ENCODE results near the gene EXOC1.

DNA sequence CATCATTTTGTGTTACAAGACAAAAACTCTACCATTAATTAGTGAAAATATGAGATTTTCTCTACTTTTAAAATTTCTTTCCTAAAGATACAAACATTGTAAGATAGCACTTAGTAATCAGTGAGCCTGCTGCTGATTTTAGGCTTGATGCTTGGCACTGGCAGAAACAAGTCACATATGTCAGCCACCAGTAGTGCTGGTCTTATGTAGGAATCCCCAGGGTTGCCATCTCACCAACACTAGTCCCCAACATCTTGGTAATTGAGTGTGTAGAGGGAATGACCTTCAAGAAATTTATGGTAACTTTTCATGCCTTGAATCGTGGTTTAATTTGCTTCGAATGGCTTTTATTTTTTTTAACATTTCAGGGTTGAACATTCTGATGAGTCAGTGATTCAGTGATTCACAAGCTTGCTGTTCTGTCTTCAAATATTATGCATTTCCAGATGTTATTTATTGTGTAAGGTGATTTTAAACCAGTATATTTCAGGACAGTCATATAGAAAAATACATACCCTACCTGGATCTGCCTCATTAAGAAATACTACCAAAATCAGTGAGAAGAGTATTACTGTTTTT, 11.9 kb downstream of the EXOC1 start:
- TF ChIP-seq, protein P1, sequence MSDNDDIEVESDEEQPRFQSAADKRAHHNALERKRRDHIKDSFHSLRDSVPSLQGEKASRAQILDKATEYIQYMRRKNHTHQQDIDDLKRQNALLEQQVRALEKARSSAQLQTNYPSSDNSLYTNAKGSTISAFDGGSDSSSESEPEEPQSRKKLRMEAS (IDR thresholded peaks at IDR 0.05): no peak
- TF ChIP-seq EP300 (IDR thresholded peaks at IDR 0.05; ENCODE audit: borderline replicate concordance) (no peak), FOXM1 (IDR thresholded peaks at IDR 0.05; ENCODE audit: borderline replicate concordance, low read depth) (no peak), EGR1 (IDR thresholded peaks at IDR 0.05) (no peak), YY1 (IDR thresholded peaks at IDR 0.05; ENCODE audit: low read depth) (no peak), RAD21 (IDR thresholded peaks at IDR 0.05; ENCODE audit: low read depth) (no peak), TAF1 (IDR thresholded peaks at IDR 0.05; ENCODE audit: low read depth) (no peak)
- TF ChIP-seq, protein P2, sequence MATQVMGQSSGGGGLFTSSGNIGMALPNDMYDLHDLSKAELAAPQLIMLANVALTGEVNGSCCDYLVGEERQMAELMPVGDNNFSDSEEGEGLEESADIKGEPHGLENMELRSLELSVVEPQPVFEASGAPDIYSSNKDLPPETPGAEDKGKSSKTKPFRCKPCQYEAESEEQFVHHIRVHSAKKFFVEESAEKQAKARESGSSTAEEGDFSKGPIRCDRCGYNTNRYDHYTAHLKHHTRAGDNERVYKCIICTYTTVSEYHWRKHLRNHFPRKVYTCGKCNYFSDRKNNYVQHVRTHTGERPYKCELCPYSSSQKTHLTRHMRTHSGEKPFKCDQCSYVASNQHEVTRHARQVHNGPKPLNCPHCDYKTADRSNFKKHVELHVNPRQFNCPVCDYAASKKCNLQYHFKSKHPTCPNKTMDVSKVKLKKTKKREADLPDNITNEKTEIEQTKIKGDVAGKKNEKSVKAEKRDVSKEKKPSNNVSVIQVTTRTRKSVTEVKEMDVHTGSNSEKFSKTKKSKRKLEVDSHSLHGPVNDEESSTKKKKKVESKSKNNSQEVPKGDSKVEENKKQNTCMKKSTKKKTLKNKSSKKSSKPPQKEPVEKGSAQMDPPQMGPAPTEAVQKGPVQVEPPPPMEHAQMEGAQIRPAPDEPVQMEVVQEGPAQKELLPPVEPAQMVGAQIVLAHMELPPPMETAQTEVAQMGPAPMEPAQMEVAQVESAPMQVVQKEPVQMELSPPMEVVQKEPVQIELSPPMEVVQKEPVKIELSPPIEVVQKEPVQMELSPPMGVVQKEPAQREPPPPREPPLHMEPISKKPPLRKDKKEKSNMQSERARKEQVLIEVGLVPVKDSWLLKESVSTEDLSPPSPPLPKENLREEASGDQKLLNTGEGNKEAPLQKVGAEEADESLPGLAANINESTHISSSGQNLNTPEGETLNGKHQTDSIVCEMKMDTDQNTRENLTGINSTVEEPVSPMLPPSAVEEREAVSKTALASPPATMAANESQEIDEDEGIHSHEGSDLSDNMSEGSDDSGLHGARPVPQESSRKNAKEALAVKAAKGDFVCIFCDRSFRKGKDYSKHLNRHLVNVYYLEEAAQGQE (IDR thresholded peaks at IDR 0.05; ENCODE audit: low read depth): no peak
